Ramos (cell line): ENCODE data around the gene LDLRAD1.
"Not testable (repeated sequence)": the region's sequence is repeated elsewhere in the genome, so short reads cannot be mapped to it uniquely, and the experiment has no call there.

Source experiments
- in situ Hi-C: fragments of 300-500 bp; cut with MboI; formaldehyde crosslinking; loops from one replicate; pipeline ENCODE4 v1.14.3; 2022; ENCODE audit warnings: low sequenced_read_pairs; ENCODE audit not compliant: unreplicated experiment

LDLRAD1 gene

DNA sequence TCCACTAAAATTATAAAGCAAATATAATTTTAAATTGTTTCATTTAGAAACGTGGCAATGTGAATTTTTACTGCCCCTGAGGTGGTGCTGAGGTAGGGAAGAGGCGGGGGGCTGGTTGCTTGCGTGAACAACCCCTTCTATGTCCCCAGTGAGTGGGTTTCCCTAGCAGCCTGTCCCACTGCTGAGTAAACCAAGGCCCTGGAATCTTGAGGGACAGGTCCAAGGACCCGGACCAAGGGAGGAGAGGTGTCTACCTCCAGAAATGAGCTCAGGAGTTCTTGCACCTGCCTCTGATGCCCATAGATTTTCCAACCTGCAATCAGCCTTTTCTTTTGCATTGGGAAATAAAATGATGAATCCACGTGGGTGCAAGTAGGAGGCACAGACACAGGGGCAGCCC, 649 bp upstream of the LDLRAD1 start:
- in situ Hi-C loops: no loop called here

DNA sequence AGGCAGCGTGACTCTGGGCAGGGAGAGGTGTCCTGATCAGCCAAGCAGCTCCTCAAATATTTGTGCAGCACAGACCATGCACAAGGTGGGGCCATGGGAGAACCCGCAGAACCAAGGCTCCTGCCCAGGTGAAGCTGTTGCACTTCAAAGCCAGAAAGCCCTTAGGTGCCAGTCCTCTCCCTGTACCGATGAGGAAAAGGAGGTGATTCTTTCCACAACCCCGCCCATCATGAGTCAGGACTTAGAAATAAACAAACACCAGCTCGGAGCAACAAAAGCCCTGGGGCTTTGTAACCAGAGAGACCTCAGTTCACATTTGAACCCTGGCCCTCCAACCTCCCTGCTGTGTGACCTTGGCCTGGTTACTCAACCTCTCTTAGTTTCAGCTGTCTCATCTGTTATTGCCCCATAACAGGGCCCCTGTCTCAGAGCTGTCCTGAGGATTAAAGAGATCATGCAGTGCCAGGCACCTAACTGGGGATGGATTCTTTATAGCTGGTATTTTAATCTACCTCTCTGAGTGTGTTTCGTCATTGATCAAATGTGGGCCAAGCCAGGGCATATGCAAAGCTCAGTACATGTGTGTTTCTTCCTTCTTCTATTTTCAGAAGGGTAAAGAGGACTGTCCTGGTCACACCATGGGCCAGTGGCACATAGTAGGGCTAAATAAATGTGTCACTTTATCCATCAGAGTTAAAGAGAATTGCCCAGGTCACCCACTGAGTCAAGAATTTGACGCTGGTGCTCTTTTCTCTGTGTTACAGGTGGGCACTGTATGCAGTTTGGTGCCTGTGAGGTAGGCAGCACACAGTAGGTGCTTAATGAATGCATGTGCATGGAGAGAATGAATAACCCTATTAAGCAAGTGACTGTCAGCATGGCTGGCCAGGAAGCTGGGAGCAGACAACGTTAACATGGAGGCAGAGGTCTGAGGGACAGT, 1.4 kb downstream of the LDLRAD1 start:
- in situ Hi-C loops: no loop called here

DNA sequence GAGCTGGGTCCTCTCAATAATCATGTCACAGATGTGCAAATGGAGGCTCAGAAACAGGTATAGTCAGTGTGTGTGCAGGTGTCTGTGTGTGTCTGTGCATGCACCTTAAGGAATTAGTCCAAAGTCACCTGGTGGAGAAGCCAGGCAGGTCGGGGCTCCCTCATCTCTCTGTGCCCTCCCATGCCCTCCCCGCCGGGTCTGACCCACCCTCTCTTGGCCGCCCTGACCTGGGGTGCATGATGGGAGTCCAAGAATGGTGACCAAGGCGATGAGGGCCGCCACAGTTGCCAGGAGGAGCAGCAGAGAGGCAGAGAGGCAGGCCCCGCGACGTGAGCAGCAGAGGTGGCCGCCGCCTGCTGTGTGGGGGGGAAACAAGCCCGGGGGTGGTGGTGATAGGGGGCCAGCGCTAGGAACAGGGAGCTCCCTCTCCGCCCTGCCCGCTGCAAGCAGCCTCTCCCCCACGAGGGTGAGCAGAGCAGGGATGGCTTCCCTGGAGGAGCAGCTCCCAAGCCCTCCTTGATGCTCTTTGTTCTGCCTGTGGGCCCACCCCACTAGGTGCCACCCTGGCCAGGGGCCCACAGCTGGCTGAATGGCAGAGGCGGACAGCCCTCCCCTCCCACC, 3.9 kb downstream of the LDLRAD1 start:
- in situ Hi-C loops: no loop called here

DNA sequence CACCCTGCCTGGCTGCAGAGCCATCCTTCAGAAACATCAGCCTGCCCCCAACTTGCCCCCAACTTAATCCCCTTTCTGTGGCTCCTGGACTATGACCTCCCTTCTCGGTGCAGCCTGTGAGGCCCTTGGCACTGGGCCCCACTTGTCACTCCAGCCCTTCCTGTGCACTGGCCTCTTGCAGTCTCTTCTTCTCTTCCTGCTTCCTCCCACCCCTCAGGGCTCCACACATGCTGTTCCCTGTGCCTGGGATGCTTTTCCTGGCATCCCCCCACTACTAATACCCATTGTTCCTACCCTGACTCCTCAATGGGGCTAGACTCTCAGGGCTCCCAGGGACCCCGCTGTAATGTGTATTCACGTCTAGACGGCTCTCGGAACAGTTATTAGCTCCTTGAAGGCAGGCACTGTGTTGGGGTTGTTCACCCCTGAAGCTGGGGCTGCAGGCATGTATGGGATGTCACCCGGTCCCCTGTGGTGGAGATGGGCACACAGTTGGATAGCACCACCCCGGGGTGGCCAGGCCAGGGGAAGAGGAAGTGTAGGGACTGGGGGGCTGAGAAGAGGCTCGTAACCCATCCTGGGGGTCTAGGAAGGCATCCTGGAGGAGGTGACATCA, 4.5 kb downstream of the LDLRAD1 start:
- in situ Hi-C loops: no loop called here

DNA sequence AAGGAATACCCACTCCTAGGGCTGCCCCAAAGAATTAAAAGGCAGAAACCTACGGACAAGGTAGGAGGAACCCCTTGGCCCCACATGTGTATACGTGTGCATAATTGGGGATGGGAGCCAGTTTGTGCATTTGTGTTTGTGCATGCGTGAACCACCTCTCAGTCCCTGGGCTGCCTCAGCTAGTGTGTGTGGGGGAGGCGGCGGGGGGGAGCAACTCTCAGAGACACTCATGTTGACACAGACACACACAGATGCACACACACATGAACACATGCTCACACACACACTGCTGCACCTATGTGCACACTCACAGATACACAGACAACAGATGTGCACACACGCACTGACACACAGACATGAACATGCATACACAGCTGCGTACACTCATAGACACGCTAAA, 5.1 kb downstream of the LDLRAD1 start:
- in situ Hi-C loops: no loop called here

- in situ Hi-C loops: no loop called here
These were observed 6.0 kb downstream of the LDLRAD1 start for GRCh38 chr1:54012008-54012325.

GRCh38 chr1:54011316-54012007, 6.5 kb downstream of the LDLRAD1 start:
- in situ Hi-C loops: no loop called here

GRCh38 chr1:54010415-54011117, 7.4 kb downstream of the LDLRAD1 start:
- in situ Hi-C loops: no loop called here

DNA sequence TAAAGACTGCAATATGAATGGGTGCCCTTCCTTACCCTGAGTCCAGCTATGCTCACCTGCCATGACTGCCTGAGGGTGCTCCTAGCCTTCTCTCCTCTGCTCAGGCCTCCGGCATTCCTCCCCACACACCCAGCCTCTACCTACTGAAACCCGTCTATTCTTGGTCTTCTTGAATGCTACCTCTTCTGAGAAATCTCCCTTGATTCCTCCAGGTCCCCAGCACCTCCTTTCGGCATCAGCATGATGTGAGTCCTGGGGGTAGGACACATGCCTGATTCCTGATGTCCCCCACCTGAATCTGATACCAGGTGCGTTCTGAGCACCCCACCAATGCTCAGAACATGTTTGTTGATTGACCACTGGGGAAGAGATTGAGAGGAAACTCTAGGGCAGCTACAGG, 8.6 kb downstream of the LDLRAD1 start:
- in situ Hi-C loops: no loop called here

- in situ Hi-C loops: no loop called here
These were observed 9.1 kb downstream of the LDLRAD1 start for GRCh38 chr1:54008876-54009275.

GRCh38 chr1:54007613-54008012, 10.4 kb downstream of the LDLRAD1 start:
- in situ Hi-C loops: no loop called here

DNA sequence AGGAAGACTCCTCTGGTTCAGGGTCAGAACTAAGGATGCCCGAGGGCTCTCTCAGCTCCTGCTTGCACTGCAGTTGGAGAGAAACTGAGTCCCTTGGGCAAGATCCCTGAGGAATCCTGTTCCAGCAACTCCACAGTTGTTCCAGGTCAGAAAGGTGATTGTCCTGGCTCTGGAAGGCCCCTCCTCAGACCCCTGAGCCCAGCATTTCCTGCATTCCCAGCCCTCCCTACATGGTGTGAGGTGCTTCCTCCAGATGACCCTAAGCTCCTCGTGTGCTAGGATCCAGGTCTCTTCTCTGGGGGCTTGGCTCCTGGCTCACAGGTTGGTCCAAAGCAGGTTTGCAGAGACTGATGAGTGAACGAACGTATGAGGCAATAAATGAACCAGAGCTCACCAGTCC, 11.5 kb downstream of the LDLRAD1 start:
- in situ Hi-C loops: no loop called here

DNA sequence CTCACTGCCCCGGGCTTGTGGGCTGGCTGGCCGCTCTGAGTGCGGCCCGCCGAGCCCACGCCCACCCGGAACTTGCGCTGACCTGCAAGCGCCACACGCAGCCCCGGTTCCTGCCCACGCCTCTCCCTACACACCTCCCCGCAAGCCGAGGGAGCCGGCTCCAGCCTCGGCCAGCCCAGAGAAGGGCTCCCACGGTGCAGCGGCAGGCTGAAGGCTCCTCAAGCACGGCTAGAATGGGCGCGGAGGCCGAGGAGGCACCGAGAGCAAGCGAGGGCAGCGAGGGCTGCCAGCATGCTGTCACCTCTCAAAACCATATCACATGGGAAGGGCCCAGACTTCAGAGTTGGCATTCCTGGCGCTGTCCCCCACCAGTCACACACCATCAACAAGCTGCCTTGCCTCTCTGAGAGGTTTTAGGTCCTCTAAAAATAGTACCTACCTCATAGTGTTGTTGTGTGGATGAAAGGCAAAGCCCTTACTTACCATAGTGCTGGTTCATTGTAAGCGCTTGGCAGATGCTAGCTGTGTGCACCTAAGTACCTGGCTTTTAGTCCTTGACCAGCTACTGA, 13.4 kb downstream of the LDLRAD1 start:
- in situ Hi-C loops: no loop called here

DNA sequence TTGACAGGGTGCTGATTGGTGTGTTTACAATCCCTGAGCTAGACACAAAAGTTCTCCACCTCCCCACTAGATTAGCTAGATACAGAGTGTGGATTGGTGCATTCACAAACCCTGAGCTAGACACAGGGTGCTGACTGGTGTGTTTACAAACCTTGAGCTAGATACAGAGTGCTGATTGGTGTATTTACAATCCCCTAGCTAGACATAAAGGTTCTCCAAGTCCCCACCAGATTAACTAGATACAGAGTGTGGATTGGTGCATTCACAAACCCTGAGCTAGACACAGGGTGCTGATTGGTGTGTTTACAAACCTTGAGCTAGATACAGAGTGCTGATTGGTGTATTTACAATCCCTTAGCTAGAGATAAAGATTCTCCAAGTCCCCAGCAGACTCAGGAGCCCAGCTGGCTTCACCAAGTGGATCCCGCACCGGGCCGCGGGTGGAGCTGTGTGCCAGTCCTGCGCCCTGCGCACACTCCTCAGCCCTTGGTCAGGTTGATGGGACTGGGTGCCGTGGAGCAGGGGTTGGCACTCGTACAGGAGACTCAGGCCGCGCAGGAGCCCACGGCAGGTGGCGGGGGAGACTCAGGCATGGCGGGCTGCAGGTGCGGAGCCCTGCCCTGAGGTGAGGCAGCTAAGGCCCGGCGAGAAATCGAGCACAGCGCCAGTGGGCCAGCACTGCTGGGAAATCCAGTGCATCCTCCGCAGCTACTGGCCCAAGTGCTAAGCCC, 14.1 kb downstream of the LDLRAD1 start:
- in situ Hi-C loops: not testable (repeated sequence)

GRCh38 chr1:54003249-54003646, 14.7 kb downstream of the LDLRAD1 start:
- in situ Hi-C loops: no loop called here

- in situ Hi-C loops: no loop called here
These were observed 15.3 kb downstream of the LDLRAD1 start for GRCh38 chr1:54002544-54003248.

DNA sequence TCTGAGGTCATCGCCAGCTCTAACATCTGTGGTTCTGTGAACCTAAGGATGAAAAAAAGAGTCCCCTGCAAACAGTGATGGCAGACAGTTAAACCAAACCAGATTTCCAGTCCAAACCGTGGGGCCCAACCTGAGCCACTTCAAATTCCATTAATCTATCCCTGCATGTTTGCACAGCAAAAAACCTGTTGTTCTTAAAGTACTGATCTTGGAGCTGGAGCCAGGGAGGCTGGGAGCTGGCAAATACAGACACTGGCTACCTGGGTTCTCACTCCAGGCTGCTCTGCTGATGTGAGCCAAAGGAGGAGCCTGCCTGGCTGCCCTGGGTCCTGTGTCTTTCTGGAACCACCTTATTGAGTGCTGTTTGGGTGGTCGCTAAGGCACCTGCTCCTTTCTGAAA, 16.4 kb downstream of the LDLRAD1 start:
- in situ Hi-C loops: no loop called here

- in situ Hi-C loops: no loop called here
These were observed 18.1 kb downstream of the LDLRAD1 start for GRCh38 chr1:53999920-54000319.

- in situ Hi-C loops: no loop called here
These were observed 19.8 kb downstream of the LDLRAD1 start for GRCh38 chr1:53998223-53998622.
